ENCODE data around the gene RFT1. TPM values are rescaled to one million over a fixed set of nuclear protein-coding genes. Genes with fewer than 3 reads are reported as not detected.

Gene RFT1
- total and polyA plus RNA-seq, 2 of the 13 experiments (the other 11 are each of a cell fraction or from before 2014, with no cell fraction given), result 23.2 to 37.0 TPM

- TF ChIP-seq ZNF44 (CRISPR knock-in tag; IDR thresholded peaks at IDR 0.05) (0 out of 2 replicates have a peak, but pooled peaks have one; percentile 36), SALL1 (CRISPR knock-in tag; IDR thresholded peaks at IDR 0.05) (peak; percentile 78), FOSL2 (CRISPR knock-in tag; IDR thresholded peaks at IDR 0.05) (peak; percentile 27; the same call in 1 of the 2 replicates), ZMAT5 (CRISPR knock-in tag; IDR thresholded peaks at IDR 0.05; ENCODE audit: borderline replicate concordance, low read depth) (no peak), HDAC2 (CRISPR knock-in tag; IDR thresholded peaks at IDR 0.05) (peak; percentile 76), ZNF512B (CRISPR knock-in tag; IDR thresholded peaks at IDR 0.05; ENCODE audit: borderline replicate concordance) (no peak), FOXK1 (CRISPR knock-in tag; IDR thresholded peaks at IDR 0.05; ENCODE audit: borderline replicate concordance, low read depth) (no peak), ZNF282 (IDR thresholded peaks at IDR 0.05; ENCODE audit: partially characterized antibody) (no peak), NR2F1 (CRISPR knock-in tag; IDR thresholded peaks at IDR 0.05) (peak in 1 of 2 experiments; percentile 33; a peak in 1 of 4 replicates), REPIN1 (CRISPR knock-in tag; IDR thresholded peaks at IDR 0.05; ENCODE audit: borderline replicate concordance, low read depth) (0 out of 2 replicates have a peak, but pooled peaks have one; percentile 73), ZMYM4 (CRISPR knock-in tag; IDR thresholded peaks at IDR 0.05) (peak; percentile 47; the same call in 1 of the 2 replicates), FOXJ3 (CRISPR knock-in tag; IDR thresholded peaks at IDR 0.05; ENCODE audit: borderline replicate concordance) (peak; percentile 49; the same call in 1 of the 2 replicates), ZNF646 (CRISPR knock-in tag; IDR thresholded peaks at IDR 0.05) (0 out of 2 replicates have a peak, but pooled peaks have one; percentile 32), ZFP62 (CRISPR knock-in tag; IDR thresholded peaks at IDR 0.05) (no peak), ZNF577 (CRISPR knock-in tag; IDR thresholded peaks at IDR 0.05; ENCODE audit: borderline replicate concordance, low read depth) (no peak), TMF1 (CRISPR knock-in tag; IDR thresholded peaks at IDR 0.05; ENCODE audit: low read depth) (no peak), ZNF703 (CRISPR knock-in tag; IDR thresholded peaks at IDR 0.05; ENCODE audit: borderline replicate concordance) (no peak), TBX2 (CRISPR knock-in tag; IDR thresholded peaks at IDR 0.05; ENCODE audit: borderline replicate concordance) (peak; percentile 22; the same call in 1 of the 2 replicates), PITX1 (CRISPR knock-in tag; IDR thresholded peaks at IDR 0.05) (peak; percentile 48; the same call in 1 of the 2 replicates), IRF2 (CRISPR knock-in tag; IDR thresholded peaks at IDR 0.05) (0 out of 2 replicates have a peak, but pooled peaks have one; percentile 22), ZEB1 (IDR thresholded peaks at IDR 0.05; ENCODE audit: insufficient replicate concordance, low read depth) (peak; percentile 28)
Observed at GRCh38 chr3:53092942-53093341, 37.3 kb downstream of the RFT1 start (continued).
